ENCODE data around the gene SLC35B2. TPM values are rescaled to one million over a fixed set of nuclear protein-coding genes. Genes with fewer than 3 reads are reported as not detected.

SLC35B2 gene
- total and polyA plus RNA-seq, 8 donors, result 38.7 to 50.3 (median 43.7) TPM

GRCh38 chr6:44284121-44284520, 26.8 kb upstream of the SLC35B2 start:
- Histone ChIP-seq H3K4me1 (no peaks in the 10 kb centered on the region), H3K36me3 (no peaks in the 10 kb centered on the region), H3K27me3 (peaks cover 0 to 49% of the 10 kb centered on the region in 2 donors), H3K4me3 (no peak overlapping the region), H3K9me3 (no peaks in the 10 kb centered on the region), H3K27ac (no peak overlapping the region)
- TF ChIP-seq, protein P1, sequence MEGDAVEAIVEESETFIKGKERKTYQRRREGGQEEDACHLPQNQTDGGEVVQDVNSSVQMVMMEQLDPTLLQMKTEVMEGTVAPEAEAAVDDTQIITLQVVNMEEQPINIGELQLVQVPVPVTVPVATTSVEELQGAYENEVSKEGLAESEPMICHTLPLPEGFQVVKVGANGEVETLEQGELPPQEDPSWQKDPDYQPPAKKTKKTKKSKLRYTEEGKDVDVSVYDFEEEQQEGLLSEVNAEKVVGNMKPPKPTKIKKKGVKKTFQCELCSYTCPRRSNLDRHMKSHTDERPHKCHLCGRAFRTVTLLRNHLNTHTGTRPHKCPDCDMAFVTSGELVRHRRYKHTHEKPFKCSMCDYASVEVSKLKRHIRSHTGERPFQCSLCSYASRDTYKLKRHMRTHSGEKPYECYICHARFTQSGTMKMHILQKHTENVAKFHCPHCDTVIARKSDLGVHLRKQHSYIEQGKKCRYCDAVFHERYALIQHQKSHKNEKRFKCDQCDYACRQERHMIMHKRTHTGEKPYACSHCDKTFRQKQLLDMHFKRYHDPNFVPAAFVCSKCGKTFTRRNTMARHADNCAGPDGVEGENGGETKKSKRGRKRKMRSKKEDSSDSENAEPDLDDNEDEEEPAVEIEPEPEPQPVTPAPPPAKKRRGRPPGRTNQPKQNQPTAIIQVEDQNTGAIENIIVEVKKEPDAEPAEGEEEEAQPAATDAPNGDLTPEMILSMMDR (IDR thresholded peaks at IDR 0.05), result no peak
- no peak for ATAC-seq
- intact Hi-C loops (cut with DNase I), result no loop called here
- DNase-seq, result no peak

DNA sequence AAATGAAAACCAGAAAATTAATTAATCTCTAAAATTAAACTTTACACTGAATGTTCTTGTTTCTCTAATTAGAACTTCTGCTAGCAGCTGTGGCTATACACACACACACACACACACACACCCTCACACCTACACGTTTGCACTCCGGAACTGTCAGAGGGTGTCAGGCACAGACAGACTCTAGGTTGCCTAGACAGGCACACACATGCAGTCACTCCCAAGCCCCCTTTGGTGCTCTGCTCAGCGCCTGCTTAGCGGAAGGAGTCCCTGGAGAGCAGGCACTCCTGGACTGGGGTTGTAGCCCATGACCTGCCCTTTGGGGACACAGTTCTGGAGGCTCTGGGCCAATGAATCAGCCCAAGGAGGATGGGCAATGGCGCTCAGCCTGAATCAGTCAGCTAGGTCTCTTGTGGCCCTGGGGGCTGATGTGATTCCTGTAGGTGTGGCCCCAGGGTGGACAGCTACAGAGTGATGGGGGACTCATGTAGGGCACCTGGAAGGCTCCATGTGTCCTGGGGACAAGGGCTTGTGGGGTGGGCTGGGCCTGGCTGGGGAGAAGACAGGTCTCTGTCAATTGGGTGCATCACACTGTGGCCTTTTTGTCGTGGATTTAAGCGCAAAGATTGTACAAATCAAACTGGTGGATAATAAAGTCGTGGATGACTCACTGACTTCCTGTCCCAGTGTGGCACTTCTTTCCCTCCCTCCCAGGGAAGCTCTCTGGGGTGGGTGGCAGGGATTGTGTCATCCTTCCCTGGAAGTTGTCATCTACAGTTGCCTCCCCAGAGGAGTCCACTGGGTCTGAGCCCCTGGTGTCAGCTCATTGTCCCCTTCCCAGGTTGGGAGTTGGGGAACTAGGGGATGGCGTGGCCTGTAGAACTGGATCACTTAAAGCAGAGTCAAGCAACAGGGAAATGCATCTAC, 21.7 kb upstream of the SLC35B2 start:
- DNase-seq, result no peak
- TF ChIP-seq, protein P1 (IDR thresholded peaks at IDR 0.05), result no peak
- H3K36me3 ChIP-seq, result no peaks in the 10 kb centered on the region
- no peak overlapping the region for H3K27ac ChIP-seq
- no peak overlapping the region for H3K4me3 ChIP-seq
- H3K27me3 ChIP-seq, result peaks cover 31 to 60% of the 10 kb centered on the region in 2 donors
- H3K4me1 ChIP-seq, result peaks cover 0 to 12% of the 10 kb centered on the region in 2 donors
- ATAC-seq, result no peak
- no peaks in the 10 kb centered on the region for H3K9me3 ChIP-seq
- intact Hi-C loops (cut with DNase I), result no loop called here

DNA sequence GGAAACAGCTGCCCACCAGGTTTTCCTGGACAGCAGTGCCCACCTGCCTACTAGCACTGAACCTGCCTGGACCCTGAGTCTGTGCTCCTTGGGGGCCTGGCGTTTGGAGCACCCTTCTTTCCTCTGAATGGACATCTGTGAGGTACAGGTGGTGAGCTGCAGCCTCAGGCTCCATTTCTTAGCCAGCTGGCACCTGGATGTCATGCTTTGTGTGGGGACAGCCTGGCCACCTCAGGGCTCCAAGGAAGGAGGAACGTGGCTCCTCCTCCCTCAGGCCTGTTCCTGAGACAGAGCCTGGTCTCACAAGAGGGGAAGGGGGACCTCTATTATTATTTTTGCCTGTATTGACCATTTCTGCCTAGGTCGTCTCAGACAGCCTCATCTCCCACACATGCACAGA, 21.0 kb upstream of the SLC35B2 start:
- Histone ChIP-seq H3K9me3 (no peaks in the 10 kb centered on the region), H3K27ac (no peak overlapping the region), H3K27me3 (peaks cover 34 to 67% of the 10 kb centered on the region in 2 donors), H3K4me1 (peaks cover 0 to 12% of the 10 kb centered on the region in 2 donors), H3K36me3 (no peaks in the 10 kb centered on the region), H3K4me3 (no peak overlapping the region)
- no peak for ATAC-seq
- intact Hi-C loops (cut with DNase I), result no loop called here
- TF ChIP-seq, protein P1 (IDR thresholded peaks at IDR 0.05), result no peak
- no peak for DNase-seq

DNA sequence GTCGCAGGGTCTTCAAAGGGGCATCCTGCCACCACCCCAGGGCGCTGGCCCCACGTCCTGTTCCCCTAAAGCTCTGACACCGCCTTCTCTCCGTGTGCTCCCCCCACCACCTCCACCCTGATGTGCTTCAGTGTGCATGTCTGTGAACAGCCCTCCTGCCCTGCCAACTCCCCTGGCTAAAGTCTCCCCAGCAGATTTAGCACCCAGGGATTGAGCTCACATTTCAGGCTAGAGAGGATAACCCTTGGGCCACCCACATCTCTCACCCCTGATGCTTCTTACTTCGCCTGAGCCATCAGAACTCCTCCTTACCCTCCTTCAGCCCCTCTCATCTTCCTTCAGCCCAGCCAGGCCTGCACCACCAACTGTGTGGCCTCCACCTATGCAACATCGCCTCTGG, 20.4 kb upstream of the SLC35B2 start:
- intact Hi-C loops (cut with DNase I), result no loop called here
- TF ChIP-seq, protein P1 (IDR thresholded peaks at IDR 0.05), result no peak
- Histone ChIP-seq H3K27me3 (peaks cover 39 to 73% of the 10 kb centered on the region in 2 donors), H3K4me1 (peaks cover 0 to 12% of the 10 kb centered on the region in 2 donors), H3K9me3 (no peaks in the 10 kb centered on the region), H3K36me3 (no peaks in the 10 kb centered on the region), H3K27ac (no peak overlapping the region), H3K4me3 (no peak overlapping the region)
- no peak for DNase-seq
- ATAC-seq, result no peak
